ENCODE measurements around the gene MAN2A1.

MAN2A1 gene

GRCh38 chr5:109848130-109848529 is 158.4 kb downstream of the MAN2A1 start:
- peaks cover 93% of the 10 kb centered on the region for H3K36me3 ChIP-seq (ENCODE audit: insufficient read depth, low read length)
- TF ChIP-seq CTCF (IDR thresholded peaks at IDR 0.05; ENCODE audit: low read length) (no peak), EZH2 (IDR thresholded peaks at IDR 0.05; ENCODE audit: borderline replicate concordance, low read length) (no peak)
- no peaks in the 10 kb centered on the region for H4K20me1 ChIP-seq (ENCODE audit: insufficient read depth, low read length)

GRCh38 chr5:109849478-109850088 is 159.9 kb downstream of the MAN2A1 start:
- Histone ChIP-seq H3K9me3 (ENCODE audit: low read length) (no peaks in the 10 kb centered on the region), H3K9me2 (ENCODE audit: low read depth, low read length) (no peaks in the 10 kb centered on the region), H3K27ac (ENCODE audit: low read depth, low read length, poor library complexity, severe bottlenecking) (no peak overlapping the region), H3K4me1 (ENCODE audit: insufficient read depth, low read length, severe bottlenecking) (no peaks in the 10 kb centered on the region), H3K4me3 (ENCODE audit: low read depth, low read length, poor library complexity, severe bottlenecking) (no peak overlapping the region), H2AFZ (ENCODE audit: low read length) (no peak overlapping the region), H3K27me3 (ENCODE audit: insufficient read depth, low read length) (no peaks in the 10 kb centered on the region), H3K4me2 (ENCODE audit: low read length) (no peak overlapping the region), H3K36me3 (ENCODE audit: insufficient read depth, low read length) (peaks cover 82% of the 10 kb centered on the region), H3K79me2 (ENCODE audit: insufficient read depth, low read length) (no peaks in the 10 kb centered on the region), H3F3A (ENCODE audit: insufficient read depth, low read length) (no peaks in the 10 kb centered on the region), H4K20me1 (ENCODE audit: insufficient read depth, low read length) (no peaks in the 10 kb centered on the region), H3K9ac (ENCODE audit: low read length) (no peak overlapping the region)
- no peak for TF ChIP-seq CTCF (IDR thresholded peaks at IDR 0.05; ENCODE audit: low read length)

More at GRCh38 chr5:109848130-109848529, 158.4 kb downstream of the MAN2A1 start:
- H3K4me2 ChIP-seq (ENCODE audit: low read length) = no peak overlapping the region
- no peaks in the 10 kb centered on the region for H3F3A ChIP-seq (ENCODE audit: insufficient read depth, low read length)
- H3K4me1 ChIP-seq (ENCODE audit: insufficient read depth, low read length, severe bottlenecking) = no peaks in the 10 kb centered on the region
- no peaks in the 10 kb centered on the region for H3K27me3 ChIP-seq (ENCODE audit: insufficient read depth, low read length)
- H3K27ac ChIP-seq (ENCODE audit: low read depth, low read length, poor library complexity, severe bottlenecking) = no peak overlapping the region
- H3K9ac ChIP-seq (ENCODE audit: low read length) = no peak overlapping the region
- H3K9me3 ChIP-seq (ENCODE audit: low read length) = no peaks in the 10 kb centered on the region
- no peak overlapping the region for H3K4me3 ChIP-seq (ENCODE audit: low read depth, low read length, poor library complexity, severe bottlenecking)
- no peak overlapping the region for H2AFZ ChIP-seq (ENCODE audit: low read length)
- no peaks in the 10 kb centered on the region for H3K79me2 ChIP-seq (ENCODE audit: insufficient read depth, low read length)
- H3K9me2 ChIP-seq (ENCODE audit: low read depth, low read length) = no peaks in the 10 kb centered on the region

- H3K9me2 ChIP-seq (ENCODE audit: low read depth, low read length) = no peaks in the 10 kb centered on the region
- no peaks in the 10 kb centered on the region for H3K27me3 ChIP-seq (ENCODE audit: insufficient read depth, low read length)
- H3F3A ChIP-seq (ENCODE audit: insufficient read depth, low read length) = no peaks in the 10 kb centered on the region
- H3K9ac ChIP-seq (ENCODE audit: low read length) = no peak overlapping the region
- no peaks in the 10 kb centered on the region for H3K4me1 ChIP-seq (ENCODE audit: insufficient read depth, low read length, severe bottlenecking)
- H2AFZ ChIP-seq (ENCODE audit: low read length) = no peak overlapping the region
- no peaks in the 10 kb centered on the region for H4K20me1 ChIP-seq (ENCODE audit: insufficient read depth, low read length)
- TF ChIP-seq CTCF (IDR thresholded peaks at IDR 0.05; ENCODE audit: low read length) (no peak), EZH2 (IDR thresholded peaks at IDR 0.05; ENCODE audit: borderline replicate concordance, low read length) (no peak)
- H3K27ac ChIP-seq (ENCODE audit: low read depth, low read length, poor library complexity, severe bottlenecking) = no peak overlapping the region
- no peaks in the 10 kb centered on the region for H3K9me3 ChIP-seq (ENCODE audit: low read length)
- H3K4me3 ChIP-seq (ENCODE audit: low read depth, low read length, poor library complexity, severe bottlenecking) = no peak overlapping the region
- no peaks in the 10 kb centered on the region for H3K79me2 ChIP-seq (ENCODE audit: insufficient read depth, low read length)
- H3K36me3 ChIP-seq (ENCODE audit: insufficient read depth, low read length) = peaks cover 78% of the 10 kb centered on the region
- no peak overlapping the region for H3K4me2 ChIP-seq (ENCODE audit: low read length)
Observed at GRCh38 chr5:109852371-109853155, 162.8 kb downstream of the MAN2A1 start.
